H1 (cell line): ENCODE measurements around the gene B3GNT2. TPM values are rescaled to one million over a fixed set of nuclear protein-coding genes. Genes with fewer than 3 reads are reported as not detected.

Experiments
- BRCA1 ChIP-seq: IDR thresholded peaks from 2 replicates; pipeline ENCODE4 v1.6.1; 2012; ENCODE audit warnings: low read depth, low read length, improper control_type of control experiment
- CEBPB ChIP-seq: IDR thresholded peaks from 2 replicates; pipeline ENCODE4 v1.6.1; 2012; ENCODE audit warnings: low read depth, low read length
- CHD1 ChIP-seq: IDR thresholded peaks from 2 replicates; pipeline ENCODE4 v1.6.1; 2012; ENCODE audit warnings: low read depth, low read length, improper control_type of control experiment
- CHD7 ChIP-seq: fragments of 300-600 bp; sonication (generic); IDR thresholded peaks from 2 replicates; pipeline ENCODE4 v1.7.1; 2012; ENCODE audit warnings: low read length, moderate library complexity, mild to moderate bottlenecking, inconsistent platforms; ENCODE audit not compliant: insufficient replicate concordance
- EZH2 ChIP-seq: fragments of 200-600 bp; sonication (generic); IDR thresholded peaks from 2 replicates; pipeline ENCODE4 v1.7.1; 2012; ENCODE audit warnings: low read depth, mild to moderate bottlenecking, moderate library complexity, low read length, inconsistent platforms; ENCODE audit not compliant: severe bottlenecking
- JUND ChIP-seq: IDR thresholded peaks from 2 replicates; pipeline ENCODE4 v1.6.1; 2011; ENCODE audit warnings: mild to moderate bottlenecking, improper control_type of control experiment, low read length
- MAFK ChIP-seq: IDR thresholded peaks from 2 replicates; pipeline ENCODE4 v1.6.1; 2012; ENCODE audit warnings: low read depth, mild to moderate bottlenecking, improper control_type of control experiment, low read length
- NANOG ChIP-seq: IDR thresholded peaks from 2 replicates; pipeline ENCODE4 v1.6.1; 2011; ENCODE audit warnings: low read length, low read depth, mild to moderate bottlenecking, inconsistent platforms; ENCODE audit not compliant: insufficient read depth, poor library complexity, severe bottlenecking
- RXRA ChIP-seq: IDR thresholded peaks from 2 replicates; pipeline ENCODE4 v1.6.1; 2011; ENCODE audit warnings: low read depth, mild to moderate bottlenecking, low read length, moderate library complexity; ENCODE audit not compliant: insufficient read depth
- YY1 ChIP-seq: IDR thresholded peaks from 2 replicates; pipeline ENCODE4 v1.6.1; 2011; ENCODE audit warnings: low read depth, mild to moderate bottlenecking, low read length
- polyA plus RNA-seq, 7 experiments: library from polyadenylated mRNA; depleted of rRNA in 3 of 7; stranded (reverse) in 5 of 7; unstranded in 2 of 7; fragments of >200 nt in 5 of 7; fragments of 200-250 nt in 2 of 7; gene quantifications; 1 replicate in 5 of 7; 2 replicates in 1 of 7; 4 replicates in 1 of 7; pipeline versions ENCODE4 v1.2.1 to v1.2.3, GENCODE V29; 2011 to 2013; ENCODE audit warnings: missing spikeins in 2 of 7, mixed read lengths in 2 of 7
- total RNA-seq: library from RNA; stranded (reverse); fragmentation: NEBNext Ultra II Directional; extraction: Animal tissue kit (Norgen Biotek cat#: 25700); gene quantifications from 2 replicates; pipeline ENCODE4 v1.2.1, GENCODE V29; 2021

Gene B3GNT2
- total and polyA plus RNA-seq, 2 of the 8 experiments (the other 6 are each of a cell fraction or from before 2014, with no cell fraction given): 20.1 to 40.8 TPM

GRCh38 chr2:62266433-62267038 is 70.6 kb downstream of the B3GNT2 start (continued):
- TF ChIP-seq CHD7 (no peak), MAFK (0 out of 2 replicates have a peak, but pooled peaks have one; percentile 34), JUND (0 out of 2 replicates have a peak, but pooled peaks have one; percentile 18), YY1 (peak; percentile 61; the same call in 1 of the 2 replicates), BRCA1 (no peak), CHD1 (no peak), EZH2 (no peak), RXRA (no peak), CEBPB (no peak), NANOG (no peak)
